K562 (cell line): ENCODE measurements around the gene ONECUT1.

ENCODE experiments used
- ARID3A ChIP-seq: IDR thresholded peaks from 2 replicates; pipeline ENCODE4 v1.6.1; 2012; ENCODE audit warnings: low read depth, low read length, improper control_type of control experiment, borderline replicate concordance
- CXXC5 ChIP-seq: fragments of 250-450 bp; sonication (Bioruptor Pico); IDR thresholded peaks from 2 replicates; pipeline ENCODE4 v1.8.0; 2022; ENCODE audit warnings: inconsistent platforms, mild to moderate bottlenecking, moderate library complexity
- FOS ChIP-seq: IDR thresholded peaks from 3 replicates; pipeline ENCODE4 v1.6.1; 2011; ENCODE audit not compliant: insufficient read length; ENCODE audit errors: extremely low read depth
- HMG20A ChIP-seq: fragments of 450-650 bp; formaldehyde crosslinking; conservative IDR thresholded peaks from 2 replicates; pipeline ENCODE4 v1.4.0; 2020; ENCODE audit warnings: mild to moderate bottlenecking, mixed read lengths
- ID3 ChIP-seq, 2 experiments: fragments of 250-450 bp in 1 of 2; fragments of 450-650 bp in 1 of 2; sonication (Bioruptor Pico) in 1 of 2; IDR thresholded peaks; 2 replicates each; pipeline versions ENCODE4 v1.6.1 to v1.8.0; 2016 to 2021; ENCODE audit warnings: mild to moderate bottlenecking in 2 of 2, moderate library complexity in 2 of 2, missing compliant biosample characterization in 1 of 2, missing genetic modification characterization in 1 of 2
- MAX ChIP-seq: sonication (generic); formaldehyde crosslinking; IDR thresholded peaks from 2 replicates; pipeline ENCODE4 v1.9.0; 2022; ENCODE audit warnings: mild to moderate bottlenecking, missing genetic modification reagents
- RAD21 ChIP-seq, 2 experiments: fragments of 250-450 bp in 1 of 2; fragments of 450-650 bp in 1 of 2; sonication (Bioruptor Pico) in 1 of 2; formaldehyde crosslinking in 1 of 2; IDR thresholded peaks in 1 of 2; conservative IDR thresholded peaks in 1 of 2; 2 replicates each; pipeline versions ENCODE4 v1.4.0 to v1.8.0; 2020 to 2022; ENCODE audit warnings: mild to moderate bottlenecking in 2 of 2, moderate library complexity in 1 of 2
- REST ChIP-seq, 2 experiments: fragments of 450-650 bp; formaldehyde crosslinking in 1 of 2; IDR thresholded peaks; 2 replicates each; pipeline versions ENCODE4 v1.4.0 to v1.6.1; 2014 to 2020; ENCODE audit warnings: mild to moderate bottlenecking in 2 of 2, borderline replicate concordance in 1 of 2, low read depth in 1 of 2
- SPI1 ChIP-seq: IDR thresholded peaks from 2 replicates; pipeline ENCODE4 v1.6.1; 2011; ENCODE audit warnings: low read depth, low read length, control low read depth, borderline replicate concordance
- SRSF1 ChIP-seq: fragments of 200-400 bp; formaldehyde crosslinking; IDR thresholded peaks from 2 replicates; pipeline ENCODE4 v1.6.1; 2017; ENCODE audit warnings: mild to moderate bottlenecking, low read depth, low read length, moderate library complexity
- TARDBP ChIP-seq: fragments of 450-650 bp; IDR thresholded peaks from 2 replicates; pipeline ENCODE4 v1.6.1; 2016
- USF2 ChIP-seq: sonication (generic); formaldehyde crosslinking; IDR thresholded peaks from 2 replicates; pipeline ENCODE4 v1.5.0; 2020; ENCODE audit warnings: missing genetic modification reagents
- TF ChIP-seq, protein P1 (sequence below), 3 experiments: IDR thresholded peaks in 2 of 3; conservative IDR thresholded peaks in 1 of 3; 2 replicates each; pipeline ENCODE4 v1.5.1; 2011 to 2012; ENCODE audit warnings: low read length in 3 of 3, mild to moderate bottlenecking in 3 of 3, control low read depth in 2 of 3, improper control_type of control experiment in 1 of 3, inconsistent platforms in 1 of 3, low read depth in 1 of 3, mixed read lengths in 1 of 3, moderate library complexity in 1 of 3; ENCODE audit not compliant: insufficient read depth in 2 of 3

GRCh38 chr15:52819253-52819652, 29.1 kb upstream of the ONECUT1 start:
- TF ChIP-seq, protein P1, sequence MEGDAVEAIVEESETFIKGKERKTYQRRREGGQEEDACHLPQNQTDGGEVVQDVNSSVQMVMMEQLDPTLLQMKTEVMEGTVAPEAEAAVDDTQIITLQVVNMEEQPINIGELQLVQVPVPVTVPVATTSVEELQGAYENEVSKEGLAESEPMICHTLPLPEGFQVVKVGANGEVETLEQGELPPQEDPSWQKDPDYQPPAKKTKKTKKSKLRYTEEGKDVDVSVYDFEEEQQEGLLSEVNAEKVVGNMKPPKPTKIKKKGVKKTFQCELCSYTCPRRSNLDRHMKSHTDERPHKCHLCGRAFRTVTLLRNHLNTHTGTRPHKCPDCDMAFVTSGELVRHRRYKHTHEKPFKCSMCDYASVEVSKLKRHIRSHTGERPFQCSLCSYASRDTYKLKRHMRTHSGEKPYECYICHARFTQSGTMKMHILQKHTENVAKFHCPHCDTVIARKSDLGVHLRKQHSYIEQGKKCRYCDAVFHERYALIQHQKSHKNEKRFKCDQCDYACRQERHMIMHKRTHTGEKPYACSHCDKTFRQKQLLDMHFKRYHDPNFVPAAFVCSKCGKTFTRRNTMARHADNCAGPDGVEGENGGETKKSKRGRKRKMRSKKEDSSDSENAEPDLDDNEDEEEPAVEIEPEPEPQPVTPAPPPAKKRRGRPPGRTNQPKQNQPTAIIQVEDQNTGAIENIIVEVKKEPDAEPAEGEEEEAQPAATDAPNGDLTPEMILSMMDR (IDR thresholded peaks at IDR 0.05 in 2 of 3, conservative IDR thresholded peaks at IDR 0.05 in 1 of 3; ENCODE audit: insufficient read depth in 2 of 3, low read depth in 1 of 3, low read length in 3 of 3): no peak
- TF ChIP-seq MAX (CRISPR knock-in tag): no peak
- no peak for TF ChIP-seq RAD21 (CRISPR knock-in tag; conservative IDR thresholded peaks at IDR 0.05 in 1 of 2, IDR thresholded peaks at IDR 0.05 in 1 of 2)
- TF ChIP-seq TARDBP: no peak
- no peak for TF ChIP-seq HMG20A
- no peak for TF ChIP-seq FOS
- no peak for TF ChIP-seq SPI1
- no peak for TF ChIP-seq SRSF1
- TF ChIP-seq REST (IDR thresholded peaks at IDR 0.05; ENCODE audit: borderline replicate concordance): no peak
- TF ChIP-seq REST (CRISPR knock-in tag; IDR thresholded peaks at IDR 0.05; ENCODE audit: low read depth): no peak
- no peak for TF ChIP-seq USF2 (CRISPR knock-in tag)
- TF ChIP-seq ID3 (CRISPR knock-in tag; IDR thresholded peaks at IDR 0.05): no peak
- no peak for TF ChIP-seq ID3 (tag; IDR thresholded peaks at IDR 0.05)
- TF ChIP-seq CXXC5 (CRISPR knock-in tag): no peak
- no peak for TF ChIP-seq ARID3A
